NCI-H69 (cell line): Measurements from ENCODE around the gene ZNF564.
"Not testable (repeated sequence)": the region's sequence is repeated elsewhere in the genome, so short reads cannot be mapped to it uniquely, and the experiment has no call there.

Source experiments
- DNase-seq: peaks from one replicate; lab custom pipeline; 2025; lab: John Stamatoyannopoulos, UW

The ZNF564 gene

DNA sequence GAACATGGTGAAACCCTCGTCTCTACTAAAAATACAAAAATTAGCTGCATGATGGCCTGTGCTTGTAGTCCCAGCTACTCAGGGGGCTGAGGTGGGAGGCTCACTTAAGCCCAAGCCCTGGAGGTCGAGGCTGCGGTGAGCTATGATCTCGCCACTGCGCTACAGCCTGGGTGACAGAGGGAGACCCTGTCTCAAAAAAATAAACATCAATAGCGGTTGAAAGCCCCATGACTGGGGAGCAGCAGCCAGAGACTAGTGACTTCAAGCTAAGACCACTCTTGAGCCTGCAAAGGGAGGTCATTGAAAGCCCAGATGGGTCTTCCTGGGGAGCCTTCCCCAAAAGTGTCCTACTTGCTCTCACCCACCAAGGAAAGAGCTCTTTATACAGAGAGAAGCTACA lies 54.8 kb downstream of the ZNF564 start:
- DNase-seq = no peak

DNA sequence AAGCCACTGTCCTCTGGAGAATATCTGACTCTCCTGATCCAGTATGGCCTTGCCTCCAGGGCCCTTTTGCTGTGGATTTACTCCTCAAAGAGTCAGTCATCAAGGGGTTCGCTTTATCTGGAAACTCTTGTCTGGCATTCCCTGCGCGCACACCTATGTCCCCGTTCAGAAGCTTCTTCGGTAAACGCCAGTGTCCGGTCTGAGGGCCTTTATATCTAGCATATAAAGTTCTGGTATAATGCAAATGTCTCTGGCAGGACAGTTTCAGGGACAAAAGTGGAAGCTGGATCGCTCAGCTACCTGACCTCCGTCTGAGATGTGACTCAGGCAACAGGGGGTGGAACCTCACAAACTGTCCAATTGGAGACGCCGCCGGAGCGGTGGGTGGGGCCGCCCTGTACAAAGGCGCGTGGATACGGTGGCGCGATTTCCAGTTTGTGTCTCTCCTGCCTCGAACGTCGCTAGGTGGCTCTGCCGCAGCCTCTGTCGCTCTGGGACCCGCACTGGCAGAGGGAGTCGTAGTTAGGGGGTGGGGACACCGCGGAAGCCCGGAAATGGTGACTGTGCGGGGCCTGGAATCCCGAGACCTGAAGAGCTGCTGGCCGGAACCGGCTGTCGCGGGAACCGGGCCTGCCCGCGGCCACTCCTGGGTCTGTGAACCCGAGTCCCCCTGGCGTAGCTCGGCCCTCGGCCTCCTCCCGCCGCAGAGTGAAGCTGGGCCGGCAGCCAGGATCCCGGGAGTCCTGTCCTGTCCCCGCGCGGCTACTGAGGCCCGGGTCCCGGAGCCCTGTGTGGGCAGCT lies 56.1 kb downstream of the ZNF564 start:
- peak; percentile 98 for DNase-seq

GRCh38 chr19:12494260-12494860 lies 56.9 kb downstream of the ZNF564 start:
- no peak for DNase-seq

- DNase-seq = not testable (repeated sequence)
These were observed 65.0 kb downstream of the ZNF564 start for GRCh38 chr19:12486265-12486783.

GRCh38 chr19:12485571-12485970 lies 65.7 kb downstream of the ZNF564 start:
- DNase-seq = no peak

DNA sequence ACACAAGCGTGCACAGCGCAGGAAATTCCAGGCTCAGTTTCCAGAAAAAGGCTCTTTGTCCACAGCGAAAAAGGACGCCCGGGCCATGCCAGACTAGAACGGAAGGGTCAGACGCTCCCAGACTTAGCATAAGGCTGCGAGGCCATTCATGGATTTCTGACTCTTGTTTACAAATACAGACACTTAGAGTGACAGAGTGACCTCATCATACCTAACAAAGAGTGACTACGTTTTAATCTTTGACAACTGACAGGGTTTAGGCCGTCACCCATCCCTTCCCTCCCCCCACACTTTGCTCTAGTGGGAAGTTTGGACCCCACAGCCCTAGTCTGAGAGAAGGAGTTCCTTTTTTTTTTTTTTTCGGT lies 66.2 kb downstream of the ZNF564 start:
- DNase-seq = no peak

GRCh38 chr19:12484371-12485051 lies 66.8 kb downstream of the ZNF564 start, which contains the start of gene ZNF709:
ZNF709 (minus strand) TSS chr19:12484816; CDS start chr19:12484657, 159 bp downstream.
- DNase-seq = peak; percentile 93

DNA sequence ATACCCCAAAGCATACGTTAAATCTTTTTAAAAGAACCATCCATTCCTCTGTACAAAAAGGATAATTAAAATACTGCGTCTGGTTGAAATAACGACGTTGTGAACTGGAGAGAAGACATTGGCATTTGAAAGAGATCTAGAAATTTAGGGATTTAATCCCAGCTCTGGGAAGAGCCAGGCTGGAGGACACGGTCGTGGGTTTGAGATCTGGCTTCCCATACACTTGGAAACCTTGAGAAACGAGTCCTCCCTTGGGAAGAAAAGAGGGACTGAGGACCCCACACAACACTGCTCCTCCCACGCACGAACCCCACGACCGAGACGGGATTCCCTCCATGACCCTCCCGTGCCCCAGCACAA lies 67.3 kb downstream of the ZNF564 start:
- DNase-seq = peak; percentile 51

DNA sequence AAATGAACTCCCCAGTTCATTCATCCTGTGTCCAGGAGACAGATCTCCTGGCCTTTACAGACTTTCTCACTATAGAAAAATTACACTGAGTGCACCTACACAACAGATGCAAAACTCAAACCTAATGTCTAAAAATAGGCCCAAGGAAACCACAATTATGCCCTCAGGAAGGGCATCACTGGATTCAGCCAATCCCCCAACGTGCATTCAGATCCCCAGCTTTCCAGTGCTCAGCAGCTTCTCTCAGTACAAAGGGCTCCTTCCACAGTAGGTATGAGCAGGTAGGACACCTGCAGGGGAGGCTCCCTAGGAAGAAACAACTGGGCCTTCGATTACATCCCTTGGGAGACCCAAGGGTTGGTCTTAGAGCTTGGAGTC lies 68.8 kb downstream of the ZNF564 start:
- no peak for DNase-seq

DNA sequence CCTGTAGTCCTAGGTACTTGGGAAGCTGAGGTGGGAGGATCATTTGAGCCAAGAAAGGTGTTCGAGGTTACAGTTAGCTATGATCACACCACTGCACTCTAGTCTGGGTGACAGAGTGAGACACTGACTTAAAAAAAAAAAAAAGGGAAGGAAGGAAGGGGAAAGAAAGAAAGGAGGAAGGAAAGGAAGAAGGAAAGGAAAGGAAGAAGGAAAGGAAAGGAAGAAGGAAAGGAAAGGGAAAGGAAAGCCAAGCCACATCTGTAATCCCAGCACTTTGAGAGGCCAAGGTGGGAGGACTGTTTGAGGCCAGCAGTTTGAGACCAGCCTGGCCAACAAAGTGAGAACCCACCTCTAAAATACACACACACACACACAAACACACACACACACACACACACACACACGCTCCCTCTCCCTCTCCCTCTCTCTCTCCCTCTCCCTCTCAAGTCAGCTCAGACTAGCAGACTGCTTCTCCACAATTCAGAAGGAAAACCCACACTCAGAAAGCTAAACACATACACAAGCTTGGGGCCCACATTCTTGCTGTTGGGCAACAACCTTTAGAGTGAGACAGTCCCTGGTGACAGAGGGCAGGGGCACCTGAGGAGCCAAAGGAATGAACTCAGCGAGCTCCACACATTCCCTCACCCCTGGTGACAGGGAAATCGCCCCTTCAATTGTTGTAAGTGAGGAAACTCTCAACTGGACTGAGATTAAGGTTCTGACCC lies 69.3 kb downstream of the ZNF564 start:
- no peak for DNase-seq

DNA sequence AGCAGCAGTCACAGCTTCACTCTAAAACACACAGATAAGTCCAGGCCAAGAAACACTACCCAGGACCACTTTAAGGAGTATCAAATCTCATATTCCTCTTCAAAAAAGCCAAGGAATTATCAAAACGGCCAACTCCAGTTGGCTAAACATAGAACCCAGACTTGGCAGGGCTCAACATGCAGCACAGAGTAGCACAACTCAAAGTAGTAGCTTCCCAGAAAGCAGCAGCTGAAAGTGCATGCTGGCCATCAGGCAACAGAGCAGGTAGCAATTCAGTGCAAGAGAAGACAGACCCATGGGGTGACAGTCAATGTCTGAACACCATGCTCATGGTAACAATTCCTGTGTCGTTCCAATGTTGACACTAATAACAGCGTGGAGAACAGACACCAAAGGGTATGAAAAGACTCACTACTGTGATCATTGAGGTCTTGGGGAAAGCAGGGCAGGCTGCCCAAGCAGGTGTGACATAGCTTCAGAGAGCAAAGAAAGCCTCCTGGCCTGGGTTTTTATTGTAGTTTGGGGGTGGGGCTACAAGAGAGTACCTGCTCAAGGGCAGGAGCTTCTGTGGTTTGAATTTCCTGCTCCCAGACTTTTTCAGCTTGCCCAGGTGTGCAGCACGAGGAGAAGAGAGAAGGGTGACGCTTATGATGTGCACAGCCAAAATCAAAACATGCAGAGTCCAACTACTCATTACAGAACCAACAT lies 72.9 kb downstream of the ZNF564 start:
- peak; percentile 63 for DNase-seq
